ENCODE measurements around the gene C19orf73.
A peak's percentile ranks its signal among the peaks of the same experiment; 100 is the strongest.

C19orf73 gene

DNA sequence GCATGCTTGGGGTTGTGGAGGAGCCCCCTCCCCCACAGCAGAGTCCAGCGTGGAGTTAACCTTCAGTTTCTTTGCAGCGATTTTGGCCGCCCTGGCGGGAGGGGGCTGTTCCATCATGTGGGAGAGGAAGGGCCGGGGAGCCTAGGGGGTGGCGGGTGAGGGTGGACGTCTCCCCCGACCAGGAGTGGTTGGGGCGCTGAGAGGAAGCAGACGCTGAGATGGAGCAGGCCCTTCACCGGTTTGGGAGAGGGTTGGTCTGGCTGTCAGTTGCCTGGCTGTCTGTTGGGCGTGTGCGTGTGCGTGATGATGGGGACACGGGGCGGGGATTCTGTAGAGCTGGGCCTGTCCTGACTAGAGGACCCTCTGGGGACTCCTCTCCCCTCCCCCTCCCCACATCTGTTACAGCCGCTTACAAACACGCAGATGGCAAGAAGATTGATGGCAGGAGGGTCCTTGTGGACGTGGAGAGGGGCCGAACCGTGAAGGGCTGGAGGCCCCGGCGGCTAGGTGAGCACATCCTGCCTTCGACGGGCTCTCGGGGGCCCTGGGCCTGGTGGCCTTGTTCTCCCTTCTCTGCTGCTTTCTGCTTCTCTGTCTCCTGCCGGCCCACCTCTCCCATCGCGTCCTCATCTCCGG, 14.6 kb downstream of the C19orf73 start:
- no peak for DNase-seq (ENCODE audit: low spot score)
- H3K4me3 ChIP-seq: no peak overlapping the region
- TF ChIP-seq, protein P1, sequence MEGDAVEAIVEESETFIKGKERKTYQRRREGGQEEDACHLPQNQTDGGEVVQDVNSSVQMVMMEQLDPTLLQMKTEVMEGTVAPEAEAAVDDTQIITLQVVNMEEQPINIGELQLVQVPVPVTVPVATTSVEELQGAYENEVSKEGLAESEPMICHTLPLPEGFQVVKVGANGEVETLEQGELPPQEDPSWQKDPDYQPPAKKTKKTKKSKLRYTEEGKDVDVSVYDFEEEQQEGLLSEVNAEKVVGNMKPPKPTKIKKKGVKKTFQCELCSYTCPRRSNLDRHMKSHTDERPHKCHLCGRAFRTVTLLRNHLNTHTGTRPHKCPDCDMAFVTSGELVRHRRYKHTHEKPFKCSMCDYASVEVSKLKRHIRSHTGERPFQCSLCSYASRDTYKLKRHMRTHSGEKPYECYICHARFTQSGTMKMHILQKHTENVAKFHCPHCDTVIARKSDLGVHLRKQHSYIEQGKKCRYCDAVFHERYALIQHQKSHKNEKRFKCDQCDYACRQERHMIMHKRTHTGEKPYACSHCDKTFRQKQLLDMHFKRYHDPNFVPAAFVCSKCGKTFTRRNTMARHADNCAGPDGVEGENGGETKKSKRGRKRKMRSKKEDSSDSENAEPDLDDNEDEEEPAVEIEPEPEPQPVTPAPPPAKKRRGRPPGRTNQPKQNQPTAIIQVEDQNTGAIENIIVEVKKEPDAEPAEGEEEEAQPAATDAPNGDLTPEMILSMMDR (IDR thresholded peaks at IDR 0.05): no peak
- no peak overlapping the region for H3K27ac ChIP-seq

GRCh38 chr19:49103331-49104085, 15.4 kb downstream of the C19orf73 start:
- TF ChIP-seq, protein P1 (IDR thresholded peaks at IDR 0.05): no peak
- H3K27ac ChIP-seq: no peak overlapping the region
- H3K4me3 ChIP-seq: no peak overlapping the region
- no peak for DNase-seq (ENCODE audit: low spot score)

DNA sequence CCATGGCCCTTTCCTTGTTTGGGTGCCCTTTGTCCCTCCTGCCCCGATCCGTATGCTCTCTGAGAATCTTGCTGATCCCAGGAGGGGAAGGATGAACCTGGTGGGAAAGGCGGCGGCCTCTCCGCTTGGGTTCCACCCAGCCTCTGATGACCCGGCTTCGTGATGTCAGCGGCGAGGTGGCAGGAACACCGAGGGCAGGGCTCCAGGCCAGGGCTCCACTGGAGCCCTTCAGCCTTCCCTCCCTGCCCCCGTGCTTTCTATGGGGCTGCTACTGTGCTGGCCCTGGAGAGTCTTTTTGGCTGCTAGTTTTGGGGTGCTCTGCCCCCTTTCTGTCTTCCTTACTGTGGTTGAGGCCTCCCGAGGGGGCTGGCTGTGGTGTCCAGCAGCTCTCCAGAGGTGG, 16.6 kb downstream of the C19orf73 start:
- TF ChIP-seq, protein P1 (IDR thresholded peaks at IDR 0.05): no peak
- DNase-seq (ENCODE audit: low spot score): no peak
- Histone ChIP-seq H3K4me3 (no peak overlapping the region), H3K27ac (no peak overlapping the region)

GRCh38 chr19:49101160-49101559, 17.8 kb downstream of the C19orf73 start:
- H3K4me3 ChIP-seq: no peak overlapping the region
- no peak for DNase-seq (ENCODE audit: low spot score)
- H3K27ac ChIP-seq: no peak overlapping the region
- TF ChIP-seq, protein P1 (IDR thresholded peaks at IDR 0.05): no peak

DNA sequence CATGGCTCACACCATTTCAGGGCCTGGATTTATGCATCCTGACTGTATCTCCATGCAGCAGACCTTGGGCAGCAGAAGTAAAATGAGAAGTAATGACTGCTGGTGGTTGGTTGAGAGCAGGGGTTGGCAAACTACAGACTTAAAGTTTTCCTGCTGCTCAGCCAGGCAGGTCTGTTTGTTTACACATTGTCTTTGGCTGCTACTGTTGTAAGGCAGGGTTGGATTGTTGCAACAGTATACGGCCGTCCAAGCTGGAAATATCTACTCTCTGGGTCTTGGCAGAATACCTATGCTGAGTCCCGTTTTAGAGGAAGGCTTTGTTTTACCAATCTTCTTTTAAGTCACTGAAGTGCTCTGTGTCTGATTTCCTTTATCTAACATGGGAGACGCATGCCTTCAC, 20.1 kb downstream of the C19orf73 start:
- TF ChIP-seq, protein P1 (IDR thresholded peaks at IDR 0.05): no peak
- H3K27ac ChIP-seq: no peak overlapping the region
- no peak for DNase-seq (ENCODE audit: low spot score)
- no peak overlapping the region for H3K4me3 ChIP-seq

DNA sequence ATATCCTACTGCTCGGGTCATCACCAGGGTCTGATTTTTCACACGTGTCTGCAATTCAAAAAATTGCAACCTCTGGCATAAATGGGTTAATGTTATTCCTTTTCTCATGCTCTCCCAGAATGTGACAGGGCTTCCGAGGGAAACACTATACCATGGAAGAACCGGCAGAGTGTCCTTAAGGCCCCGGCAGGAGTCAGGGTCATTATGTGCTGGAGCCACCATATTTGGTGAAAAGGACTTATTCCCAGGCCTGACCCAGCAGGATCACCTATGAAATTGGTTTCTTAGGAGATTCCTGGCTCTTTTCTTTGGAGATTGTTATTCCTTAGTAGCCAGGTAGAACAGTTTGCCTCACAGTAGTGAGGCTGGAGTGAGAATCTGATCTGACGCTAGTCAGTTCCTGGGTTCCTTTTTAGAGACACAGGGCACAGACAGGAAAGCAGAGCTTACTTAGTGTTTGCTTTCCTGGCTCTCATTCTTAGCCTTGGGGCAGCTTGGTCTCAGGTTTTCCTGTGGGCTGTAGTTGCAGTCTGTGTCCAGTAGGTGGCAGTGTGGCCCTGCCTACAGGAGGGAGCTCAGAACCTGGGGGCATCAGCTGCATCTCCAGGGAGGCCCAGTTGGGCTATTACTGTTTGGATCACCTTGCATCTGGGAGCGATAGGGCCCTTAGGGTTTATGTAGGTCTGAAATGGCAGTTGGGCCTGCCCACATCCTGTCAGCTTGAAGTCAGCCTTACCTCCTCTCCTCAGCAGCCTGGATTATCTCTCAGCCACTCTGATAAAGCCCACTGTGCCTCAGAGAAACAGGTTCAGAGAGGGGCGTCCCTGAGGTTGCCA, 21.3 kb downstream of the C19orf73 start:
- H3K4me3 ChIP-seq: no peak overlapping the region
- TF ChIP-seq, protein P1 (IDR thresholded peaks at IDR 0.05): peak; percentile 95
- DNase-seq (ENCODE audit: low spot score): no peak
- no peak overlapping the region for H3K27ac ChIP-seq

Data from coronary artery (tissue), 2 donors.